Mesendoderm (in vitro differentiated cells): Measurements from ENCODE around the gene PLA2G4A.

Experiments
- DNase-seq: peaks from one replicate; pipeline ENCODE4 v3.0.0; 2013
- H2AK5ac ChIP-seq: 2 replicates; pipeline ENCODE4 v1.6.1; 2013; ENCODE audit warnings: low read length, inconsistent platforms
- H2BK120ac ChIP-seq: 2 replicates; pipeline ENCODE4 v1.6.1; 2013; ENCODE audit warnings: low read depth, mild to moderate bottlenecking, low read length, moderate library complexity, mixed read lengths
- H2BK15ac ChIP-seq: replicated peaks from 2 replicates; pipeline ENCODE4 v1.6.1; 2013; ENCODE audit warnings: low read depth, mild to moderate bottlenecking, moderate library complexity
- H2BK5ac ChIP-seq: 2 replicates; pipeline ENCODE4 v1.6.1; 2013; ENCODE audit warnings: low read length, inconsistent platforms
- H3K18ac ChIP-seq: 2 replicates; pipeline ENCODE4 v1.6.1; 2013; ENCODE audit warnings: mild to moderate bottlenecking, low read length, mixed read lengths
- H3K23ac ChIP-seq: one replicate; pipeline ENCODE4 v1.6.1; 2013; ENCODE audit warnings: low read length
- H3K27ac ChIP-seq: 2 replicates; pipeline ENCODE4 v1.5.1; 2013; ENCODE audit warnings: low read depth, mild to moderate bottlenecking, inconsistent platforms, low read length, moderate library complexity
- H3K27me3 ChIP-seq: 2 replicates; pipeline ENCODE4 v1.6.1; 2013; ENCODE audit warnings: low read length, control low read depth, mild to moderate bottlenecking, inconsistent platforms; ENCODE audit not compliant: insufficient read depth, poor library complexity
- H3K36me3 ChIP-seq: 2 replicates; pipeline ENCODE4 v1.6.1; 2013; ENCODE audit warnings: low read length, inconsistent platforms; ENCODE audit not compliant: control insufficient read depth, insufficient read depth
- H3K4ac ChIP-seq: one replicate; pipeline ENCODE4 v1.6.1; 2013; ENCODE audit warnings: low read depth, mild to moderate bottlenecking, low read length, moderate library complexity
- H3K4me1 ChIP-seq: 2 replicates; pipeline ENCODE4 v1.6.1; 2013; ENCODE audit warnings: low read depth, low read length, inconsistent platforms; ENCODE audit not compliant: control insufficient read depth
- H3K4me2 ChIP-seq: 2 replicates; pipeline ENCODE4 v1.6.1; 2013; ENCODE audit warnings: low read length
- H3K4me3 ChIP-seq: 2 replicates; pipeline ENCODE4 v1.5.1; 2013; ENCODE audit warnings: mild to moderate bottlenecking, low read length
- H3K56ac ChIP-seq: one replicate; pipeline ENCODE4 v1.6.1; 2013; ENCODE audit warnings: low read length
- H3K79me1 ChIP-seq: 2 replicates; pipeline ENCODE4 v1.6.1; 2013; ENCODE audit warnings: low read length, inconsistent platforms
- H3K79me2 ChIP-seq: 2 replicates; pipeline ENCODE4 v1.6.1; 2013; ENCODE audit warnings: mild to moderate bottlenecking, low read length; ENCODE audit not compliant: control insufficient read depth, insufficient read depth
- H3K9ac ChIP-seq: 2 replicates; pipeline ENCODE4 v1.6.1; 2013; ENCODE audit warnings: low read length, inconsistent platforms
- H4K5ac ChIP-seq: one replicate; pipeline ENCODE4 v1.6.1; 2013; ENCODE audit warnings: low read length
- H4K8ac ChIP-seq: one replicate; pipeline ENCODE4 v1.6.1; 2013; ENCODE audit warnings: low read depth, mild to moderate bottlenecking, control low read depth, low read length, moderate library complexity
- WGBS: extraction: QIAGEN DNeasy Blood & Tissue Kit; methylation state at CpG from one replicate; pipeline ENCODE4 v1.1.7; 2013; ENCODE audit warnings: low lambda C conversion rate, missing lambda C conversion rate; ENCODE audit not compliant: insufficient coverage; ENCODE audit errors: extremely low coverage; 5-methylcytosine and 5-hydroxymethylcytosine counted together

Gene PLA2G4A

DNA sequence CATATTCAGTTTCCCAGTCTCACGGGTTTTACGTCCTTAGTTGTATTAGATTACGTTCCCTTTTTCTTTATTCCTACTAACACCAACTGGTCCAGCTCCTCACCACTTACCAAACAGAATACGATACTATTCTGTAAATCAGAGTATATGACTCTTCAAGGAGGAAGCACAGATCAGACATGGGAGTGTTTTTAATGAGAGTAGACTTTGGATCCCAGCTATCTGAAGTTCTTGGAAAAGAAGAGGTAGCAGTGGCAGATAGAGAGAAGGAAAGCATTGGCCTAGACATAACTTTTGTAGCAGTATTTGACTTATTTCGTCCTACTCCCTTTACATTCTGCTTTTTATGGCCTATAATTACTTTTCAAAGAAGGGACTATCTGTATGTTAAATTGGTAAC, 24.1 kb upstream of the PLA2G4A start:
- Histone ChIP-seq H3K79me1 (no peaks in the 10 kb centered on the region), H2BK120ac (no peak overlapping the region)
- WGBS, result no CpG with 5 or more reads among the region's 5 CpGs

DNA sequence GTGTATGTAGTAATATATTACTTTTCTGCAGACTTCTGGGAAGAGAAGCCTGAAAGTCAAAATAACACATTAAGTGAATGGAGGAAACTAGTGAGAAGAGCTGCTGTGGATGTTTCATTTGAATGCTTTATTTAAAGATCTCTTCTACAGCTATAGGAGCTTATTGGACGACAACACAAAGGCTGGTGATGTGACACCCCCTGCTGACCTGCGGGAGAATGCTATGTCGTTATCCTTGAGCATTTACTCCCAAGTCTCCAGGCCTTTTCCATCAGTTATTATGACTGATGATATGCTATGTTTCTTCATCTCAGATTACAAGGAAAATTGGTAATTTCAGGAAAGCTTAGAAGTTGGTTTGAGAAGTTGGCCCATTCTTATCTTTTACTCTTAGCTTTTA, 22.3 kb upstream of the PLA2G4A start:
- peak; percentile 55 for DNase-seq
- no CpG with 5 or more reads among the region's 3 CpGs for WGBS
- H2BK5ac ChIP-seq, result no peak overlapping the region

More for the DNA sequence above, 24.1 kb upstream of the PLA2G4A start:
- Histone ChIP-seq H2BK5ac (no peak overlapping the region), H3K36me3 (no peaks in the 10 kb centered on the region), H3K79me2 (no peaks in the 10 kb centered on the region), H3K4me2 (no peak overlapping the region), H3K18ac (no peak overlapping the region), H3K56ac (no peak overlapping the region), H3K9ac (no peak overlapping the region), H3K4me3 (no peak overlapping the region), H2AK5ac (no peak overlapping the region), H3K27me3 (no peaks in the 10 kb centered on the region), H3K4ac (no peak overlapping the region), H3K23ac (no peak overlapping the region), H3K27ac (no peak overlapping the region), H4K8ac (no peak overlapping the region), H3K4me1 (no peaks in the 10 kb centered on the region), H2BK15ac (no peak overlapping the region), H4K5ac (no peak overlapping the region)
- no peak for DNase-seq

DNA sequence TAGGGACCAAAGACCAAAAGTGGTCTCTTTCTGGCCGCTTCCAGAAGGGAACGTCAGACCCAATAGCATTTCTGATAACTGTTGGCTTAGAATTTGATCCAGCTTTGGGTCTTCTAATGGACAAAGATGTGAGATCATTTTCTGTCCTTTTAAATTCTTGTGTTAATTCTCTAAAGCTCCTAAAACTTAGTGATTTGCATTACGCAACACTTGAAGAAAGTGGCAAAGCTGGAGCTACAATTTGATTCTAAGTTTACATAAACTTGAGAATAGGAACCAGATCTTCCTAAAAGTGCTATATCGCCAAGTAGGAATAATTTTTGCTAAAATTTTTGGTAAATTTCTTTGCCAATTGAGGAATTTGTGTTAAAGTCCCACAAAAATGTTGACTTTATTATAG, 21.6 kb upstream of the PLA2G4A start:
- no peaks in the 10 kb centered on the region for H3K36me3 ChIP-seq
- no peak overlapping the region for H3K4me2 ChIP-seq
- no peak overlapping the region for H3K23ac ChIP-seq
- no peak for DNase-seq
- no CpG with 5 or more reads among the region's 4 CpGs for WGBS
- H2BK120ac ChIP-seq, result no peak overlapping the region
- no peak overlapping the region for H3K4me3 ChIP-seq
- no peak overlapping the region for H3K27ac ChIP-seq
- H3K27me3 ChIP-seq, result no peaks in the 10 kb centered on the region
- H4K8ac ChIP-seq, result no peak overlapping the region
- no peaks in the 10 kb centered on the region for H3K79me2 ChIP-seq
- no peak overlapping the region for H4K5ac ChIP-seq
- no peak overlapping the region for H2AK5ac ChIP-seq
- no peaks in the 10 kb centered on the region for H3K79me1 ChIP-seq
- no peak overlapping the region for H3K4ac ChIP-seq
- H2BK5ac ChIP-seq, result no peak overlapping the region
- no peak overlapping the region for H3K18ac ChIP-seq
- no peaks in the 10 kb centered on the region for H3K4me1 ChIP-seq
- no peak overlapping the region for H2BK15ac ChIP-seq
- H3K56ac ChIP-seq, result no peak overlapping the region
- H3K9ac ChIP-seq, result no peak overlapping the region

More for the DNA sequence above, 22.3 kb upstream of the PLA2G4A start:
- H3K4me1 ChIP-seq, result no peaks in the 10 kb centered on the region
- no peak overlapping the region for H3K9ac ChIP-seq
- H3K27ac ChIP-seq, result no peak overlapping the region
- H3K18ac ChIP-seq, result no peak overlapping the region
- H2BK120ac ChIP-seq, result no peak overlapping the region
- no peak overlapping the region for H4K5ac ChIP-seq
- no peak overlapping the region for H2AK5ac ChIP-seq
- H3K56ac ChIP-seq, result no peak overlapping the region
- H3K27me3 ChIP-seq, result no peaks in the 10 kb centered on the region
- H3K79me1 ChIP-seq, result no peaks in the 10 kb centered on the region
- H3K4ac ChIP-seq, result no peak overlapping the region
- H3K4me3 ChIP-seq, result no peak overlapping the region
- H4K8ac ChIP-seq, result no peak overlapping the region
- no peak overlapping the region for H3K4me2 ChIP-seq
- H3K36me3 ChIP-seq, result no peaks in the 10 kb centered on the region
- H3K23ac ChIP-seq, result no peak overlapping the region
- no peaks in the 10 kb centered on the region for H3K79me2 ChIP-seq
- no peak overlapping the region for H2BK15ac ChIP-seq

DNA sequence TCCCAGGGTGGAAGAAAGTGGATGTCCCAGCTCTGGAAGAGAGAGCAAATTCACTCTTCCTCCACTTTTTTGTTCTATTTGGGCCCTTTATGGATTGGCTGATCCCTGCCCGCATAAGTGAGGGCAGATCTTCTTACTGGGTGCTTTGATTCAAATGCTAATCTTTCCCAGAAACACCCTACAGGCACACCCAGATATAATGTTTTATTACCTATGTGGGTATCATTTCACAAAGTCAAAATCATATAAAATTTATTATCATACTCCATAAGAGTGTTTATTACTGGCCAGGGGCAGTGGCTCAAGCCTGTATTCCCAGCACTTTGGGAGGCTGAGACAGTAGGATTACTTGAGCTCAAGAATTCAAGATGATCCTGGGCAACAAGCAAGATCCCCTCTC, 16.9 kb upstream of the PLA2G4A start:
- no peak overlapping the region for H4K5ac ChIP-seq
- no peaks in the 10 kb centered on the region for H3K79me2 ChIP-seq
- H3K9ac ChIP-seq, result no peak overlapping the region
- no peak overlapping the region for H2BK120ac ChIP-seq
- DNase-seq, result no peak
- H3K27me3 ChIP-seq, result no peaks in the 10 kb centered on the region
- no peak overlapping the region for H4K8ac ChIP-seq
- no peaks in the 10 kb centered on the region for H3K79me1 ChIP-seq
- H3K4me1 ChIP-seq, result no peaks in the 10 kb centered on the region
- H2AK5ac ChIP-seq, result no peak overlapping the region
- no peak overlapping the region for H3K23ac ChIP-seq
- H3K4me2 ChIP-seq, result no peak overlapping the region
- no peaks in the 10 kb centered on the region for H3K36me3 ChIP-seq
- no peak overlapping the region for H3K4ac ChIP-seq
- WGBS, result no CpG with 5 or more reads among the region's 1 CpG
- no peak overlapping the region for H3K4me3 ChIP-seq
- no peak overlapping the region for H3K56ac ChIP-seq
- no peak overlapping the region for H3K18ac ChIP-seq
- no peak overlapping the region for H2BK5ac ChIP-seq
- no peak overlapping the region for H3K27ac ChIP-seq
- H2BK15ac ChIP-seq, result no peak overlapping the region

DNA sequence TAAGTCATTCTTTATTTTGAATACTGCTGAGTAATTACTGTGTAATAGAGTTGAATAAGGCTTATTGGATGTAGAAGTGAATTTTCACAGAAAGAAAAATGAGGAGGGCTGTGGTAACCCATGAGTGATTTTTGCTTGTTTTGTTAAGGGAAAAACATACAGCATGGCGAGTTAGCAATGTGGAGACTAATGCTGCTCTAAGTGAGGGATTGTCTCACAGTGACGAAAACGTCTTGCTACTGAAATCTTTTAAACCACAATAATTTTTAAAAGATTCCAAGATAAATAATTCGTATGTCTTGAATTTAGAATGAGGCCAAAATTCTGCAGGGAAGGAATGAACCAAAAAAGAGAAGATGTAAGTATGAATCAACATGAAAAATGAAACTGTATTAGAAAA, 16.2 kb upstream of the PLA2G4A start:
- Histone ChIP-seq H3K4me2 (no peak overlapping the region), H3K56ac (no peak overlapping the region), H4K5ac (no peak overlapping the region), H3K79me1 (no peaks in the 10 kb centered on the region), H3K4ac (no peak overlapping the region), H2BK5ac (no peak overlapping the region), H3K9ac (no peak overlapping the region), H3K27me3 (no peaks in the 10 kb centered on the region), H3K79me2 (no peaks in the 10 kb centered on the region), H4K8ac (no peak overlapping the region), H2BK15ac (no peak overlapping the region), H3K18ac (no peak overlapping the region), H3K4me3 (no peak overlapping the region), H3K27ac (no peak overlapping the region), H2AK5ac (no peak overlapping the region), H3K4me1 (no peaks in the 10 kb centered on the region), H3K36me3 (no peaks in the 10 kb centered on the region), H3K23ac (no peak overlapping the region), H2BK120ac (no peak overlapping the region)
- no CpG with 5 or more reads among the region's 4 CpGs for WGBS
- no peak for DNase-seq

DNA sequence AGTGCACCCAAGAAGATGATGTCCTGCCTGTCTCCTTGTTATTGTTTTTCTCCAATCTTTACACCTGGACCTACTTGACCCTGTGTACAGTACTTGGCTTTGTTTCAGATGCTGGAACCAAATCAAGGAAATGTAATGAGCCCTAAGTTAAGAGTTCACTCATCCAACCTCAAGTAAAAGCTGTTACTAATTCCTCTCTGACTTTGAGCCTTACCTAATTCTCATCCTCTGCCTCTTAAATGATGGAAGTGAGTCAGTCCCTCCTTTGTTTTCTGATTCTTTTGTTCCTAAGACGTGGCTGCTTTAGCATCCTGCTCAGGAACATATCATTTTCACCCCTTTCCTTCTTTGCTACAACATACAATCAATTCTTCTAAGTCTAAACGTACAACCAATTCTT, 15.3 kb upstream of the PLA2G4A start:
- no CpG with 5 or more reads among the region's 2 CpGs for WGBS
- no peak overlapping the region for H2BK120ac ChIP-seq
- no peak overlapping the region for H2BK15ac ChIP-seq
- H4K5ac ChIP-seq, result no peak overlapping the region
- H3K9ac ChIP-seq, result no peak overlapping the region
- no peak overlapping the region for H4K8ac ChIP-seq
- H3K79me1 ChIP-seq, result no peaks in the 10 kb centered on the region
- H3K36me3 ChIP-seq, result no peaks in the 10 kb centered on the region
- no peaks in the 10 kb centered on the region for H3K79me2 ChIP-seq
- no peak overlapping the region for H3K4me3 ChIP-seq
- no peak overlapping the region for H3K23ac ChIP-seq
- H3K27ac ChIP-seq, result no peak overlapping the region
- H3K4me2 ChIP-seq, result no peak overlapping the region
- no peaks in the 10 kb centered on the region for H3K27me3 ChIP-seq
- no peaks in the 10 kb centered on the region for H3K4me1 ChIP-seq
- H3K56ac ChIP-seq, result no peak overlapping the region
- H2AK5ac ChIP-seq, result no peak overlapping the region
- no peak for DNase-seq
- no peak overlapping the region for H3K18ac ChIP-seq
- H2BK5ac ChIP-seq, result no peak overlapping the region
- H3K4ac ChIP-seq, result no peak overlapping the region
